T1000 (cell line): ENCODE results near the gene CCDC91.

Experiments
- DNase-seq: peaks from one replicate; lab custom pipeline; 2025; ENCODE audit warnings: mixed read lengths; lab: John Stamatoyannopoulos, UW

The CCDC91 gene

DNA sequence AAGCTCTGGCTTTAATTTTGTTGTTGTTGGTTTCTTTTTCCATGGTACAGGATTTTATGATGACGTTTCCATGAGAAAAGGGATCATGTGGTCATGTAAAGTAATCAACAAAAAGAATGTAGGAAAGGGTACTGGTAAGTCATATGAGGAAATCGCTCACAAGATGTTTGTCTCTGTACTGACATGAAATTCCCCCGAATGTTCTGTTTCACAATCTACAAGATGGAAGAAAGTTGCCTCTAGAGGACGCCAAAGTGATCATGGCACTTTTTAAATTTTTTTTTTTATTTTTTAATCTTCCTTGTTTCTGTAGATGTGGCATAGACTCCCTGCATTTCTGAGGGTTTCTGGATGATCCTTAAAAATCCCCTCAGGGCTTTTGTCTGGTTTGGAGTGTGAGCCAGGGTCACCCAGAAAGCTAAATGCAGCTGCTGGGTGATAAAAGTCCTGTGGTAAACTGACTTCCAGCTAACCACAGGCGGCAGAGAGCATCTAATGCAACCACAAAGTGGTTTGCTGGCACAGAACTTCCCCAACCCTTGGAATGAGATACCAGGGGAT, 393.5 kb downstream of the CCDC91 start:
- DNase-seq, result peak; percentile 84

DNA sequence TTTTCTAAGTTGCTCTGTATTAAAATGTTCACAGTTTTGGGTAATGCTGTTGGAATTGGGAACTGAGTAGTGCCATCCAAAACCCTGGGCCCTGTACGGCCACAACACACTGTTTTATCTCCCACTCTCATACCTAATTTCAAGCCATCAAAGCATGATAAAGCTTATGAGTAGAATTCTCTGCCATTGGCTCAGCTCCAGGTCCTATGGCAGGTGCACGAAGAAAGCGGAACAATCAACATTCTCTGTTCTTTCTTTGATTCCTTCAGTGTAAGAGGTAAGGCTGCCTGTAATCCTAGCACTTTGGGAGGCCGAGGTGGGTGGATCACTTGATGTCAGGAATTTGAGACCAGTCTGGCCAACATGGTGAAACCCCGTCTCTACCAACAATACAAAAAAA, 394.9 kb downstream of the CCDC91 start:
- DNase-seq, result no peak

DNA sequence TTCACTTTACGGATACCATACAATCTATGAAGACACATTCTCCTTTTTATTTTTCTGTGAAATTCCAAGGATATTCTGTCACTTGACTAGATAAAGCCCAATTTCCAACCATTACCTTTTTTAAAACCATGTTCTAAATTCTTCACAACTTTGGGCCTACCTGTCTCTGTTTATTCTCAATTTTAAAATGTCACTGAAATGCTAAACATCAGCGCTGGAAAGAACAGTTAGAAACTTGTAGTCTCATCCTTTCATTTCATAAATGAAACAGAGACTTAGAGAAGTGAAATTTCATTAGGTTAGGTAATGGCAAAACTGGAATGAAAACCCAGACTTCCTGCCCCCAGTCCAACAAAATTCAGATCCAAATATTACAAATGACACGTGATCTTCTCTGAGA, 396.2 kb downstream of the CCDC91 start:
- no peak for DNase-seq

DNA sequence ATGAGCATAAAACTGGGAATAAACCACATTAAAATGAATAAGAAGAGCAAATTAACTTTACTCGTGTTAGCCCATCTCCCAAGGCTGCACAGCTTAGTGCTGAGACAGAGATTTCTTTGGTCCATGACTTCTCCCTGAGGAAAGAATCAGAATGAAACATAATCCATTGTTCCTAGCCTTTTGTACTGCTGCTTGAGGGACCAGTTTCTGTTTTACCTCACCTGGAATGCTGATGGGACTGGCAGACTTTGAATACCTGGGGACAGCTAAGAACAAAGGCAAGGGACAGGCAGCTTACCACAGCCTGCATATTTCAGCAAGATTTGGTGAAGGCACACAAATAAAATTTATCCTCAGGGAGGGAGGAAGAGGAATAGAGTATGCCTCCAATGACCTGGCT, 401.6 kb downstream of the CCDC91 start:
- DNase-seq, result no peak
